ENCODE measurements around the gene MAP2K1.

The MAP2K1 gene

DNA sequence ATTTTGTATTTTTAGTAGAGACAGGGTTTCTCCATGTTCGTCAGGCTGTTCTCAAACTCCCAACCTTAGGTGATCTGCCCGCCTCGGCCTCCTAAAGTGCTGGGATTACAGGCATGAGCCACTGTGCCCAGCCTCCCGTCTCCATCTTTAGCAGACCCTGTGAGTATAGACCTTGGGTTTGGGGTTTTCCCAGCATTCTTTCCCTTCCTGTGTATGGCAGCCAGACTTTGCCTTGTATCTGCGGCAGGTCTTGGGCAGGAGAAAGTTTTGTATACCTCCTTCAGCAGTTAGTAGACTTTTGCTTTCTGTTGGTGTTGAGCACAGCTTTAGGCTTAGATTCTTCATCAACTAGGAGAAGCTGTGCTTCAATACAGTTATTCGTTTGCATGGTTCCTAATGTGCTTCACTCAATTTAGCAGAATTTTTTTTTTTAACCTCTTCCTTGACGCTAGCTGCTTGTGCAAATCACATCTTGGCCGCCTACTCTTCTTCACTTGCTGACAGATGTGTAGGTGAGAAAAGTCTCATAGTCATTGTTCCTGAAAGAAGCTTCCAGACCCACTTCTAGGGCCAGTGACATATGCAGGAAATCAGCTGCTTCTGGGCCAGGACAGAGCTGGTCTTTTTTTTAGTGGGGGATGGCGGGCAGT is 38.4 kb downstream of the MAP2K1 start:
- H3K36me3 ChIP-seq (replicated peaks; ENCODE audit: insufficient read depth, low read length) = no peaks in the 10 kb centered on the region
- TF ChIP-seq EZH2 (optimal IDR thresholded peaks at IDR 0.05; ENCODE audit: low read depth, low read length) (no peak), CTCF (IDR thresholded peaks at IDR 0.05; ENCODE audit: low read length) (no peak), EZH2phosphoT487 (IDR thresholded peaks at IDR 0.05; ENCODE audit: low read length) (no peak)
- H3K9me3 ChIP-seq (replicated peaks; ENCODE audit: insufficient read depth, low read length) = no peaks in the 10 kb centered on the region
- H3K4me3 ChIP-seq (ENCODE audit: low read length) = no peak overlapping the region
- H3K27me3 ChIP-seq (replicated peaks; ENCODE audit: insufficient read depth, low read length) = no peaks in the 10 kb centered on the region
- H3K9me2 ChIP-seq (replicated peaks; ENCODE audit: insufficient read depth, low read length) = no peaks in the 10 kb centered on the region
- no peak overlapping the region for H3K9ac ChIP-seq (ENCODE audit: low read length)
- no peaks in the 10 kb centered on the region for H3K4me1 ChIP-seq (ENCODE audit: low read length)
- no peak overlapping the region for H3K4me2 ChIP-seq (ENCODE audit: low read depth, low read length)
- no peak overlapping the region for H2AFZ ChIP-seq (ENCODE audit: low read length)
- DNase-seq = no peak
- peaks cover 62% of the 10 kb centered on the region for H3K79me2 ChIP-seq (ENCODE audit: low read length)
- H3F3A ChIP-seq (ENCODE audit: insufficient read depth, low read length) = no peaks in the 10 kb centered on the region
- H3K27ac ChIP-seq (ENCODE audit: low read length) = no peak overlapping the region
- H4K20me1 ChIP-seq (ENCODE audit: insufficient read depth, low read length) = no peaks in the 10 kb centered on the region

DNA sequence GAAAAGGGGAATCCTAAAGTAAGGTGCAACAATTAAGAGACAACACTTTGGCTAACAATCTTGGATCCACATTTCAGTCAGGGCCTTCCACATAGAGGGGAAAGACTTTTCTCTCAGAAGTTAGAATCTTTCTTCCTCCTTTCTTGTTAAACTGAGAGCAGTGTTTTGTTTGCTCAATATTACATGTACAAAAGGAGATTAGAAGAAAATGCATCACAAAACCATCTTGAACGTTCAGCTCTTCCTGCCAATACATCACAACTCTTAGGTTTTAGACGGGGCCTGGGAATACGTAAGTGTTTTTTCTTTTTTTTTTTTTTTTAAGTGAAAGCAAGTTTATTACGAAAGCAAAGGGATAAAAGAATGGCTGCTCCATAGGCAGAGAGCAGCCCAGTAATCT is 39.1 kb downstream of the MAP2K1 start:
- H3K27ac ChIP-seq (ENCODE audit: low read length) = no peak overlapping the region
- TF ChIP-seq EZH2phosphoT487 (IDR thresholded peaks at IDR 0.05; ENCODE audit: low read length) (no peak), EZH2 (optimal IDR thresholded peaks at IDR 0.05; ENCODE audit: low read depth, low read length) (no peak), CTCF (IDR thresholded peaks at IDR 0.05; ENCODE audit: low read length) (no peak)

GRCh38 chr15:66429117-66429516 is 42.4 kb downstream of the MAP2K1 start:
- TF ChIP-seq EZH2phosphoT487 (IDR thresholded peaks at IDR 0.05; ENCODE audit: low read length) (no peak), CTCF (IDR thresholded peaks at IDR 0.05; ENCODE audit: low read length) (no peak)
- DNase-seq = no peak
- Histone ChIP-seq H3K9ac (ENCODE audit: low read length) (no peak overlapping the region), H4K20me1 (ENCODE audit: insufficient read depth, low read length) (peaks cover 4% of the 10 kb centered on the region; the same call in 1 of the 2 replicates), H3K9me2 (replicated peaks; ENCODE audit: insufficient read depth, low read length) (no peaks in the 10 kb centered on the region), H3K4me1 (ENCODE audit: low read length) (no peaks in the 10 kb centered on the region), H3K4me2 (ENCODE audit: low read depth, low read length) (no peak overlapping the region), H3K27me3 (replicated peaks; ENCODE audit: insufficient read depth, low read length) (no peaks in the 10 kb centered on the region), H2AFZ (ENCODE audit: low read length) (no peak overlapping the region), H3K79me2 (ENCODE audit: low read length) (peaks cover 66% of the 10 kb centered on the region), H3K36me3 (replicated peaks; ENCODE audit: insufficient read depth, low read length) (no peaks in the 10 kb centered on the region), H3K4me3 (ENCODE audit: low read length) (no peak overlapping the region), H3K27ac (ENCODE audit: low read length) (no peak overlapping the region), H3K9me3 (replicated peaks; ENCODE audit: insufficient read depth, low read length) (no peaks in the 10 kb centered on the region), H3F3A (ENCODE audit: insufficient read depth, low read length) (no peaks in the 10 kb centered on the region)

More for the DNA sequence above, 39.1 kb downstream of the MAP2K1 start:
- no peaks in the 10 kb centered on the region for H3F3A ChIP-seq (ENCODE audit: insufficient read depth, low read length)
- DNase-seq = no peak
- no peak overlapping the region for H3K4me3 ChIP-seq (ENCODE audit: low read length)
- H3K27me3 ChIP-seq (replicated peaks; ENCODE audit: insufficient read depth, low read length) = no peaks in the 10 kb centered on the region
- H4K20me1 ChIP-seq (ENCODE audit: insufficient read depth, low read length) = no peaks in the 10 kb centered on the region
- H2AFZ ChIP-seq (ENCODE audit: low read length) = no peak overlapping the region
- H3K4me2 ChIP-seq (ENCODE audit: low read depth, low read length) = no peak overlapping the region
- H3K9me3 ChIP-seq (replicated peaks; ENCODE audit: insufficient read depth, low read length) = no peaks in the 10 kb centered on the region
- H3K9ac ChIP-seq (ENCODE audit: low read length) = no peak overlapping the region
- no peaks in the 10 kb centered on the region for H3K9me2 ChIP-seq (replicated peaks; ENCODE audit: insufficient read depth, low read length)
- peaks cover 67% of the 10 kb centered on the region for H3K79me2 ChIP-seq (ENCODE audit: low read length)
- H3K36me3 ChIP-seq (replicated peaks; ENCODE audit: insufficient read depth, low read length) = no peaks in the 10 kb centered on the region
- no peaks in the 10 kb centered on the region for H3K4me1 ChIP-seq (ENCODE audit: low read length)
